ENCODE measurements around the gene FN3K. TPM values are rescaled to one million over a fixed set of nuclear protein-coding genes. Genes with fewer than 3 reads are reported as not detected.

The FN3K gene
- polyA plus RNA-seq, 3 donors = 0.15 TPM; not detected in 2

DNA sequence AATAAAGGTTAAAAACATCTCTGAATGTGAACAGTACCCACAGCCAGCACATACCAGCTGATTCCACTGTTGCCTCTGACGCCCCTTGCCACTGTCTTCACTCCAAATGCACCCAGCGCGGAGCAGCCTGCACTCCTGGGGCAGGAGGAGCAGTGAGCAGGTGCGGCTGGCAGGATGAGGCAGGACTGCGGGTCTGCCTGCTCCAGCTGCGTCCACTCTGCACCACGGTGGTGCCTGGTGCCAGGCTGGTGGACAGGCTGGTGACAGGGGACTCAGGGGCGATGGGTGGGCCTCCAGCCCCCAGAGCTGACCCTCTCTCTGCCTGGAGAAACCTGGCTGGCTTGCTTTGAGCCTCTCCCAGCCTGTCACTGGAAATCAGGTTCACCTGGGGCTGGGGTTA is 46.3 kb upstream of the FN3K start:
- TF ChIP-seq, protein P1, sequence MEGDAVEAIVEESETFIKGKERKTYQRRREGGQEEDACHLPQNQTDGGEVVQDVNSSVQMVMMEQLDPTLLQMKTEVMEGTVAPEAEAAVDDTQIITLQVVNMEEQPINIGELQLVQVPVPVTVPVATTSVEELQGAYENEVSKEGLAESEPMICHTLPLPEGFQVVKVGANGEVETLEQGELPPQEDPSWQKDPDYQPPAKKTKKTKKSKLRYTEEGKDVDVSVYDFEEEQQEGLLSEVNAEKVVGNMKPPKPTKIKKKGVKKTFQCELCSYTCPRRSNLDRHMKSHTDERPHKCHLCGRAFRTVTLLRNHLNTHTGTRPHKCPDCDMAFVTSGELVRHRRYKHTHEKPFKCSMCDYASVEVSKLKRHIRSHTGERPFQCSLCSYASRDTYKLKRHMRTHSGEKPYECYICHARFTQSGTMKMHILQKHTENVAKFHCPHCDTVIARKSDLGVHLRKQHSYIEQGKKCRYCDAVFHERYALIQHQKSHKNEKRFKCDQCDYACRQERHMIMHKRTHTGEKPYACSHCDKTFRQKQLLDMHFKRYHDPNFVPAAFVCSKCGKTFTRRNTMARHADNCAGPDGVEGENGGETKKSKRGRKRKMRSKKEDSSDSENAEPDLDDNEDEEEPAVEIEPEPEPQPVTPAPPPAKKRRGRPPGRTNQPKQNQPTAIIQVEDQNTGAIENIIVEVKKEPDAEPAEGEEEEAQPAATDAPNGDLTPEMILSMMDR (IDR thresholded peaks at IDR 0.05) = no peak
- no peak for DNase-seq
- H3K27me3 ChIP-seq (ENCODE audit: control insufficient read depth in 2 of 2, insufficient read depth in 2 of 2, low read length in 2 of 2) = no peaks in the 10 kb centered on the region
- Mint-ChIP-seq H3K4me3 (no peak overlapping the region), H3K27me3 (ENCODE audit: low read depth in 3 of 3) (peaks cover 0 to 2% (median 2%) of the 10 kb centered on the region in 3 donors), H3K27ac (no peak overlapping the region), H3K36me3 (no peaks in the 10 kb centered on the region), H3K4me1 (peaks cover 2% of the 10 kb centered on the region), H3K9me3 (peaks cover 0 to 9% (median 4%) of the 10 kb centered on the region in 7 donors)
- intact Hi-C loops (cut with micrococcal nuclease) = no loop called here
- no peak overlapping the region for H3K4me2 ChIP-seq (replicated peaks; ENCODE audit: extremely low read depth, low read length, poor library complexity, severe bottlenecking)
- peaks cover 0 to 2% of the 10 kb centered on the region in 2 donors for H3K9me3 ChIP-seq (replicated peaks in 1 of 2; ENCODE audit: control insufficient read depth in 1 of 2, insufficient read depth in 1 of 2, low read length in 2 of 2)
- WGBS (ENCODE audit: insufficient coverage) = 96% methylated on average over 7 of the region's 8 CpGs
- H3K9ac ChIP-seq (ENCODE audit: insufficient read depth, low read length, poor library complexity, severe bottlenecking) = no peak overlapping the region
- H3K4me1 ChIP-seq (ENCODE audit: control insufficient read depth in 1 of 2, insufficient read depth in 2 of 2, low read length in 2 of 2) = peaks cover 0 to 3% of the 10 kb centered on the region in 2 donors
- H2AFZ ChIP-seq (ENCODE audit: insufficient read depth, low read depth, low read length, poor library complexity, severe bottlenecking) = no peak overlapping the region
- H3K27ac ChIP-seq (ENCODE audit: low read depth in 1 of 2, low read length in 2 of 2) = no peak overlapping the region
- no peak overlapping the region for H3K4me3 ChIP-seq (replicated peaks in 1 of 3; ENCODE audit: low read depth in 2 of 3, low read length in 3 of 3)
- no peaks in the 10 kb centered on the region for H3K36me3 ChIP-seq (replicated peaks in 1 of 2; ENCODE audit: control insufficient read depth in 1 of 2, insufficient read depth in 2 of 2, low read length in 2 of 2)
- H3K79me2 ChIP-seq (ENCODE audit: insufficient read depth, low read length) = no peaks in the 10 kb centered on the region
- H4K20me1 ChIP-seq (ENCODE audit: insufficient read depth, low read length) = no peaks in the 10 kb centered on the region

DNA sequence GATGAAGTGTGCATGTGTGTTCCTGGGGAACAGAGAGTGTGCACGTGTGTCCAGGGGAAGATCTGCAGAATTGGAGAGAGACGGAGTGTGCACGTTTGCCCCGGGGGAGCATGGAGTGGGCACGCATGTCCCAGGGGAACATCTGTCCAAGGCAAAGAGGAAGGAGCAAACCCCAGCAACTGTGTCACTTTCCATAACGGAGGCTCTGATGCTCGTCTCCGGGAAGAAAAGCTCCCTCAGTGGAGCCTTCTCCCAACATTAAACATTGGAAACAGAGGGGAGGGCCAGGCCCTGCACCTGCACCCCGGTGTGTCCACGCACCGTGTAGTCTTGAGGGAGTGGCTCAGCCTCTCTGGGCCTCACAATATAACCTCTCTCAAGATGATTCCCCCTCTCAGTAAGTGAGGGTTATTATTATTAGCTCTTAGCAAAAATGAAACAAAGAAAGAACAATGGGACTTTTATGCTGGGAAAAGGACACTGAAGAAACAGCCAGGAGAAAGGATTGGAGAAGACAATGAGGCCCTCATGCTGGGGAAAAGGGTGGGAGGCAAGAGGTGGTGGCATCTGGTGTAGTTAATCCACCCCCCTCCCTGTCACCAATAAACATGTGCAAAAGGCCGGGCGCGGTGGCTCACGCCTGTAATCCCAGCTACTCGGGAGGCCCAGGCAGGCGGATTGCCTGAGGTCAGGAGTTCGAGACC is 44.5 kb upstream of the FN3K start:
- intact Hi-C loops (cut with micrococcal nuclease) = loop anchor here in 1 of 2 donors (10.0 kb wide), 1 partner anchor 236 kb away; the partner anchor contains the start of genes CYBC1 and NARF
- no peak overlapping the region for H3K4me3 Mint-ChIP-seq
- Histone ChIP-seq H3K27me3 (ENCODE audit: control insufficient read depth in 2 of 2, insufficient read depth in 2 of 2, low read length in 2 of 2) (no peaks in the 10 kb centered on the region), H3K4me1 (ENCODE audit: control insufficient read depth in 1 of 2, insufficient read depth in 2 of 2, low read length in 2 of 2) (no peaks in the 10 kb centered on the region), H4K20me1 (ENCODE audit: insufficient read depth, low read length) (no peaks in the 10 kb centered on the region), H3K36me3 (replicated peaks in 1 of 2; ENCODE audit: control insufficient read depth in 1 of 2, insufficient read depth in 2 of 2, low read length in 2 of 2) (no peaks in the 10 kb centered on the region), H3K4me3 (replicated peaks in 1 of 3; ENCODE audit: low read depth in 2 of 3, low read length in 3 of 3) (no peak overlapping the region), H3K9ac (ENCODE audit: insufficient read depth, low read length, poor library complexity, severe bottlenecking) (no peak overlapping the region), H3K4me2 (replicated peaks; ENCODE audit: extremely low read depth, low read length, poor library complexity, severe bottlenecking) (no peak overlapping the region), H2AFZ (ENCODE audit: insufficient read depth, low read depth, low read length, poor library complexity, severe bottlenecking) (no peak overlapping the region), H3K9me3 (replicated peaks in 1 of 2; ENCODE audit: control insufficient read depth in 1 of 2, insufficient read depth in 1 of 2, low read length in 2 of 2) (peaks cover 9 to 17% of the 10 kb centered on the region in 2 donors), H3K79me2 (ENCODE audit: insufficient read depth, low read length) (no peaks in the 10 kb centered on the region), H3K27ac (ENCODE audit: low read depth in 1 of 2, low read length in 2 of 2) (no peak overlapping the region)
- DNase-seq = no peak
- 84% methylated on average over 12 of the region's 18 CpGs for WGBS (ENCODE audit: insufficient coverage)
- no peak overlapping the region for H3K27ac Mint-ChIP-seq
- TF ChIP-seq, protein P1 (IDR thresholded peaks at IDR 0.05) = no peak
- H3K36me3 Mint-ChIP-seq = peaks cover 0 to 6% of the 10 kb centered on the region in 2 donors
- peaks cover 6 to 11% (median 8%) of the 10 kb centered on the region in 3 donors for H3K27me3 Mint-ChIP-seq (ENCODE audit: low read depth in 3 of 3)
- peaks cover 9 to 27% (median 22%) of the 10 kb centered on the region in 7 donors for H3K9me3 Mint-ChIP-seq
- no peaks in the 10 kb centered on the region for H3K4me1 Mint-ChIP-seq
